Gastrocnemius medialis (tissue), 4 donors: Measurements from ENCODE around the gene DDOST. TPM values are rescaled to one million over a fixed set of nuclear protein-coding genes. Genes with fewer than 3 reads are reported as not detected.
"Not testable (repeated sequence)": the region's sequence is repeated elsewhere in the genome, so short reads cannot be mapped to it uniquely, and the experiment has no call there.

Source experiments
- ATAC-seq, 2 donors: fragments of 150-250 bp; one replicate each; pipeline ENCODE4 v1.9.1; 2016
- DNase-seq, 2 donors: peaks; one replicate each; pipeline ENCODE4 v3.0.0-alpha.2; 2019
- H3K27ac ChIP-seq, 4 donors: fragments of 200-600 bp; sonication (generic); 1 replicate in 1 of 4; 2 replicates in 3 of 4; pipeline ENCODE4 v1.5.1; 2016 to 2018; ENCODE audit warnings: mild to moderate bottlenecking in 2 of 4, moderate library complexity in 1 of 4
- H3K27me3 ChIP-seq, 3 donors: fragments of 200-600 bp; sonication (generic) in 2 of 3; 1 replicate in 1 of 3; 2 replicates in 2 of 3; pipeline versions ENCODE4 v1.5.1 to v1.6.0; 2016 to 2019; ENCODE audit warnings: mild to moderate bottlenecking in 1 of 3, moderate library complexity in 1 of 3
- H3K36me3 ChIP-seq, 2 donors: fragments of 200-600 bp; sonication (generic) in 1 of 2; one replicate each; pipeline ENCODE4 v1.5.1; 2017 to 2018
- H3K4me1 ChIP-seq, 2 donors: fragments of 200-600 bp; sonication (generic) in 1 of 2; one replicate each; pipeline ENCODE4 v1.5.1; 2016 to 2017; ENCODE audit warnings: mild to moderate bottlenecking in 2 of 2
- H3K4me3 ChIP-seq, 4 donors: fragments of 200-600 bp; sonication (generic) in 3 of 4; 1 replicate in 1 of 4; 2 replicates in 3 of 4; pipeline ENCODE4 v1.5.1; 2016 to 2019; ENCODE audit warnings: mild to moderate bottlenecking in 2 of 4
- H3K9me3 ChIP-seq, 3 donors: fragments of 200-600 bp; sonication (generic) in 2 of 3; 1 replicate in 1 of 3; 2 replicates in 2 of 3; pipeline ENCODE4 v1.5.1; 2016 to 2019
- CTCF ChIP-seq, 5 experiments: fragments of 450-650 bp in 3 of 5; fragments of 200-600 bp in 2 of 5; sonication (generic) in 2 of 5; IDR thresholded peaks in 4 of 5; conservative IDR thresholded peaks in 1 of 5; 1 replicate in 4 of 5; 2 replicates in 1 of 5; pipeline ENCODE4 v1.5.1; 2016 to 2019; ENCODE audit warnings: antibody characterized with exemption in 5 of 5, mild to moderate bottlenecking in 3 of 5, moderate library complexity in 3 of 5
- POLR2A ChIP-seq, 2 donors: fragments of 450-650 bp; IDR thresholded peaks; one replicate each; pipeline ENCODE4 v1.6.1; 2017; ENCODE audit warnings: antibody characterized with exemption in 2 of 2, mild to moderate bottlenecking in 2 of 2, moderate library complexity in 2 of 2
- in situ Hi-C, 4 donors: fragments of 200-750 bp; cut with MboI; loops; one replicate each; pipeline versions ENCODE4 v1.15.0 to v1.8.0; 2017; ENCODE audit warnings: low sequenced_read_pairs in 4 of 4
- intact Hi-C: fragments of 100-400 bp; cut with DNase I; formaldehyde crosslinking; loops from one replicate; pipeline ENCODE4 v1.15.1; 2023; ENCODE audit warnings: low total_unique reads
- total RNA-seq, 4 donors: library from RNA; depleted of rRNA; stranded (reverse); fragments of >200 nt; gene quantifications; one replicate each; pipeline versions ENCODE4 v1.1.0 to v1.2.3, GENCODE V29; 2016

Gene DDOST
- total RNA-seq, 4 donors from 2014 or later = 63.0 to 110 (median 99.8) TPM

- ATAC-seq = no peak
- H3K36me3 ChIP-seq = no peaks in the 10 kb centered on the region
- no peaks in the 10 kb centered on the region for H3K27me3 ChIP-seq
- H3K4me1 ChIP-seq = peaks cover 6 to 10% of the 10 kb centered on the region in 2 donors
- intact Hi-C loops (no loop called here), in situ Hi-C loops (loop anchor here in 1 of 4 donors (25.0 kb wide), 1 partner anchor 680 kb away; no protein-coding TSS in a partner anchor)
- no peak for DNase-seq
- no peak overlapping the region for H3K4me3 ChIP-seq
- no peaks in the 10 kb centered on the region for H3K9me3 ChIP-seq
- H3K27ac ChIP-seq = no peak overlapping the region
- TF ChIP-seq POLR2A (IDR thresholded peaks at IDR 0.05) (no peak), CTCF (IDR thresholded peaks at IDR 0.05 in 4 of 5, conservative IDR thresholded peaks at IDR 0.05 in 1 of 5) (no peak)
Measured at GRCh38 chr1:20681999-20682398, 20.8 kb upstream of the DDOST start.

GRCh38 chr1:20680269-20680668 lies 19.1 kb upstream of the DDOST start:
- peaks cover under 1% of the 10 kb centered on the region in 2 donors for H3K4me1 ChIP-seq
- H3K36me3 ChIP-seq = no peaks in the 10 kb centered on the region
- in situ Hi-C loops = loop anchor here in 1 of 4 donors (25.0 kb wide), 1 partner anchor 682 kb away; no protein-coding TSS in a partner anchor
- no peak overlapping the region for H3K27ac ChIP-seq
- H3K27me3 ChIP-seq = no peaks in the 10 kb centered on the region
- H3K4me3 ChIP-seq = no peak overlapping the region
- no peaks in the 10 kb centered on the region for H3K9me3 ChIP-seq
- intact Hi-C loops = no loop called here
- no peak for ATAC-seq
- TF ChIP-seq POLR2A (IDR thresholded peaks at IDR 0.05) = no peak
- no peak for TF ChIP-seq CTCF (IDR thresholded peaks at IDR 0.05 in 4 of 5, conservative IDR thresholded peaks at IDR 0.05 in 1 of 5)
- no peak for DNase-seq

GRCh38 chr1:20678599-20678998 lies 17.4 kb upstream of the DDOST start:
- H3K36me3 ChIP-seq = no peaks in the 10 kb centered on the region
- no peaks in the 10 kb centered on the region for H3K4me1 ChIP-seq
- DNase-seq (no peak), ATAC-seq (no peak)
- no peak overlapping the region for H3K27ac ChIP-seq
- in situ Hi-C loops (loop anchor here in 1 of 4 donors (25.0 kb wide), 1 partner anchor 684 kb away; no protein-coding TSS in a partner anchor), intact Hi-C loops (no loop called here)
- no peaks in the 10 kb centered on the region for H3K9me3 ChIP-seq
- H3K4me3 ChIP-seq = no peak overlapping the region
- H3K27me3 ChIP-seq = no peaks in the 10 kb centered on the region
- TF ChIP-seq CTCF (IDR thresholded peaks at IDR 0.05 in 4 of 5, conservative IDR thresholded peaks at IDR 0.05 in 1 of 5) (no peak), POLR2A (IDR thresholded peaks at IDR 0.05) (no peak)

- in situ Hi-C loops, ATAC-seq, H3K27ac ChIP-seq, H3K36me3 ChIP-seq, H3K4me1 ChIP-seq, H3K9me3 ChIP-seq, H3K27me3 ChIP-seq, H3K4me3 ChIP-seq, intact Hi-C loops, DNase-seq: not testable (repeated sequence)
Measured at GRCh38 chr1:20673626-20674025, 12.5 kb upstream of the DDOST start.

GRCh38 chr1:20672265-20672632 lies 11.1 kb upstream of the DDOST start:
- ATAC-seq (no peak), DNase-seq (no peak)
- no peak for TF ChIP-seq POLR2A (IDR thresholded peaks at IDR 0.05)
- no peak for TF ChIP-seq CTCF (IDR thresholded peaks at IDR 0.05 in 4 of 5, conservative IDR thresholded peaks at IDR 0.05 in 1 of 5)
- no peak overlapping the region for H3K27ac ChIP-seq
- no peaks in the 10 kb centered on the region for H3K36me3 ChIP-seq
- no peaks in the 10 kb centered on the region for H3K27me3 ChIP-seq
- H3K9me3 ChIP-seq = no peaks in the 10 kb centered on the region
- H3K4me3 ChIP-seq = no peak overlapping the region
- in situ Hi-C loops = no loop called here
- H3K4me1 ChIP-seq = no peaks in the 10 kb centered on the region
- intact Hi-C loops = no loop called here
